HT1080 (cell line): ENCODE results near the gene PTPRK. TPM values are rescaled to one million over a fixed set of nuclear protein-coding genes. Genes with fewer than 3 reads are reported as not detected.
"Not testable (repeated sequence)": the region's sequence is repeated elsewhere in the genome, so short reads cannot be mapped to it uniquely, and the experiment has no call there.

ENCODE experiments used
- DNase-seq: peaks from one replicate; pipeline ENCODE4 v3.0.0-alpha.2; 2015; ENCODE audit warnings: low read depth
- total RNA-seq: library from RNA; depleted of rRNA; stranded (reverse); fragments of >200 nt; shearing (Covaris generic); gene quantifications from 2 replicates; pipeline ENCODE4 v1.2.3, GENCODE V29; 2014

Gene PTPRK
- total RNA-seq, 1 experiment from 2014 or later = 102 TPM

DNA sequence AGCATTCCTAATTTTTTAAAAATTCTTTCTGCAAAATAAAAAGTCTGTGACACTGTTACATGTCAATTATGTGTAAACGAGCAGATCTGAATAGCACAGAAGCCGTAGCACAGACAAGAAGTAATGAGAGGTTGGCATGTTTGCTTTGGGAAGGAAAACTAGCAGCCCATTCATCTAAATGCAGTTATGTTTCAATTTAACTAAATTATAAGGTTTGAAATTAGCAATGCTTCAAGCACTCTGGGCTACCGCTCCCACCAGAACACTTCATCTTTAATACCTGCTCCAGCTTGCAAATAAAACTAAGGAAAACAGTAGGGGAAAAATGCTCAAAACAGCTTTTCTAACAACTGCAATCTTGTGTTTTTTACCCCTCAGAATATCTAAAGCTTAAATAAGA, 73.9 kb downstream of the PTPRK start:
- no peak for DNase-seq

DNA sequence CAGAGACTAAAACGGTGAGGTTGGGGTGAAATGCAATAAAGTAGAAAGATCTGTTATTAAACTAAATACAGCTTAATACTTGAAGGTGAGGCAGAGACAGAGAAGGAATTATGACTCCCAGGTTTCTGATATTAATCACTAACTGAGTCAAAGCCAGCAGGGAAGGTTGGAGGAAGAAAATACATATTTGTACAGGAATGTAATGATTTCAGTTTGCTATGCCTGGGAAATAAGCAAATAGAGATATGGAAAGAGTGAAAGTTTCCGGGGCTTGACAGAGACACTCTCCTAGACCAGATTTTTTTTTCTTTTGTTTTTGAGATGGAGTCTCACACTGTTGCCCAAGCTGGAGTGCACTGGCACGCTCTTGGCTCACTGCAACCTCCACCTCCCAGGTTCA, 76.8 kb downstream of the PTPRK start:
- DNase-seq = no peak

DNA sequence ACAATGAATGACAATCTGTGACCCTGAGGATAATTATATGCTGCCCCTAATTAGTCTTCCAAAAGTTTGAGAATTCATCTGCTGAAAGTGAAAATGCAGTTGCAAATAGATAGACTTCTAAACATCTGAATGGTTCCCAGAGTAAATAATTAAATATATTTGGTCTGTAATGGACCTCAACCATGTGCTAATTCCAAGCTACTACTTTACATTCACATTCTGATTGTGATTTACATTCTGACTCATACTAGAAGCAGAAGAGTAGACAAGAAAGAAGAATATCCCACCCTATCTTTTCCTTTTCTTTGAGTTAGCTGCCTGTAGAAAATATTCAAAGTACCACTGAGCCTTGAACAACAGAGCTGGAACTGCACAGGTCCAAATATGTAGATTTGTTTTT, 80.8 kb downstream of the PTPRK start:
- no peak for DNase-seq

DNA sequence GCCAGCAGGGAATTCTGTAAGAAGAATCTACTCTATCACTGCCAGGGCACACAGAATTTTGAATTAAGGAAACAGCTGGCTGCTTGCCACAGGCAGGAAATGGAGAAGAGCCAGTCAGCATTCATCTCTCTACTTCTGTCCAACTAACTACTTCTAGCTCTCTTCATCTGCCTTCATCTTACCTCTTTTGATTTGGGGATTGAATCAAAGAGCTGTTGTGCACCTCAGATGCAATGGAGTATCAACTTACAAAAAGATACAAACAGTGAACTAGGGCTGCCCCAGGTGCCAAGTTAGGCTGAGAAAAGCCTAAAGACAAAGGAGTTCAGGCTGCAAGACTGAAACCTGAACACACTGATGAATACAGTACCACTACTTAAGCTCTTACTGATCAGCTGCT, 82.0 kb downstream of the PTPRK start:
- peak; percentile 10 for DNase-seq

DNA sequence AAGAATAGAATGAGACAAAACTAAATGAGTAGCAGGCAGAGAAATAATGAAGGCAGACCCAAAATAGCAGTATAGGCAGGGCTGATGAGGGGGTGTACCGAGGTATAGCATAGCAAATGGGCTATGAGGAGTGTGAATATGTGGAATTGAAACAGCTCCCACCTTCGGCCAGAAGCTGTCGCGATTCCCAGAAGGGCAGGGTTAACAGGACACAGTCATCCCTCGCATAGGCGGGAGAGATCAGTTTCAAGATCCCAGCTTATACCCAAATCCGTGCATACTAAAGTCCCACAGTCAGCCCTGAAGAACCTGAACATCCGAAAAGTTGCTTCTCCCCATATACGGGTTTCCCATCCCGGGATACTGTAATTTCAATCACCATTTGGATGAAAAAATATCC, 82.7 kb downstream of the PTPRK start:
- no peak for DNase-seq

DNA sequence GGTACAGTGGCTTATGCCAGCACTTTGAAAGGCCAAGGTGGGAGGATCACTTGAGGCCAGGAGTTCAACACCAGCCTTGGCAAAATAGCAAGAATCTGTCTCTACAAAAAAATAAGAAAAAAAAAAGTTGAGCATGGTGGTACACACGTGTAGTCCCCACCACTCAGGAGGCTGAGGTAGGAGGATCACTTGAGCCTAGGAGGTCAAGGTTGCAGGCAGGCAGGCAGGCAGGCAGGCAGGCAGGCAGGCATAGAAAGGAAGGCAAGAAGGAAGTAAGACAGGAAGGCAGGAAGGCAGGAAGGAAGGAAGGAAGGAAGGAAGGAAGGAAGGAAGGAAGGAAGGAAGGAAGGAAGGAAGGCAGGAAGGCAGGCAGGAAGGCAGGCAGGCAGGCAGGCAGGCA, 85.6 kb downstream of the PTPRK start:
- not testable (repeated sequence) for DNase-seq

DNA sequence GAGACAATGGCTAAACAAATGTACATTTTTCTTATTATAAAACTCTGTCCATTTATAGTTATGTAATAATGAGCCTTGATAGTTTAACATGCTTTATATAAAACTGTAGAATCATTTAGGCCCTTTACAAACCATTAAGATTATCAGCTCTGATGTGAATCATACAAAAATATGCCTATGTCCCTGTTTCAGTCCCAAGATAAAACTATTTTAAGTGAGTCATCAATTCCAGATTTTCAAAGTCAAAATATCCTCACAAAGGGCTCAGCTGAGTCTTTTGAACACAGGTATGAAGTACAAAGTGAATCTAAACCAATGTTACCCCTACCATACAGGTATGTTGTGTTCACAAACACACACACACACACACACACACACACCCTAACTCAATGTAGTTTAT, 88.0 kb downstream of the PTPRK start:
- DNase-seq = peak; percentile 47

DNA sequence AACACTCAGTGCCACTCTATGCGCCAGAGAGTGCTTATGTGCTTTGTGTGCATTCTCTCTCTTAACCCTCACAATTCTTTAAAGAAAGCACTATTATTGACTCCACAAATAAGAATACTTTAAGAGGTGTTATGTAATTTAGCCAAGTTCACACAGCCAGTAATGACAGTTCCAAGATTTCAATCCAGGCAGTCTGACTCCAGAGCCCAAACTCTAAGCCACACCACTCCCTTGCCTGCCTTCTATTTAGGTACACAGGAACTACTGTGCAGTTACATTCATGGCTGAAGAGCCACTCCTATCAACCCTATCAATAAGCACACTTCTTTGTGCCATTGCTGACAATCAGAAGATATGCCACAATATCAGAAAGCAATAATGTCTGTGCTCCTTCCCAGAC, 93.3 kb downstream of the PTPRK start:
- DNase-seq = no peak

DNA sequence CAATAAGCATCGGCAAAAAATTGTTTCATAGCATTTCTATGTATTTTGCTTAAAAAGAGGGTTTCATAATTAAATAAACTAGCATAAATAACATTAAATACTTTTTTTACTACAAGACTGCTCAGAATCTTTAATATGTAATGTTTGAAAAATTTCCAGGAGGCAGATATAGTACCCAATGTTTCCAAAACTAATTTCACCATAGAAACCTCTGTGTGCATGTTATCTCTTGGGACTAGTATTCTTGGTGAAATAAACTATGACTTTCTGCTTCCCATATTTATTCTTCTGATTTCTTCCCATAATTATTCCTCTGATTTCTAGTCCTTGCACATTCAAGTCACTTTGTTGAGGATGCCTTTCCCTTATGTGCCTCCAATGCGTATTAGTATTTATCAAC, 94.5 kb downstream of the PTPRK start:
- no peak for DNase-seq

DNA sequence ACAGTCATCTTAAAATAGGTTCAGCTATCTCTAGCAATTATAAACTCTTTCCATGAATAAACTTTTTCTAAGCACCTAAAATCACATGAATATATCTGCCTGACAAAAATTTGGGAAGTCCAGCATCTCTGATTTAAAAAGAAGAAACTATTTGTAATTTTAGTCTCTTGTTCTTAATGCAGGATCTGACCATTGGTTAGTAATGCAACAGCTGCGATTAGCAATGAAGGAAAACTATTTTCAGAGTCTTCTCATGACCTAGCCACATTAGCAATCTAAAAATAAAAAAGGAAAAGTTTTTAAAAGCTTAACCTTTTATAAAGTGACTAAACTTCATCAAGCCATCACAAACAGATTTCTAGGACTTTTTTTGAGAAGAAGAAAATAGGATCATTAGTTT, 97.5 kb downstream of the PTPRK start:
- no peak for DNase-seq

DNA sequence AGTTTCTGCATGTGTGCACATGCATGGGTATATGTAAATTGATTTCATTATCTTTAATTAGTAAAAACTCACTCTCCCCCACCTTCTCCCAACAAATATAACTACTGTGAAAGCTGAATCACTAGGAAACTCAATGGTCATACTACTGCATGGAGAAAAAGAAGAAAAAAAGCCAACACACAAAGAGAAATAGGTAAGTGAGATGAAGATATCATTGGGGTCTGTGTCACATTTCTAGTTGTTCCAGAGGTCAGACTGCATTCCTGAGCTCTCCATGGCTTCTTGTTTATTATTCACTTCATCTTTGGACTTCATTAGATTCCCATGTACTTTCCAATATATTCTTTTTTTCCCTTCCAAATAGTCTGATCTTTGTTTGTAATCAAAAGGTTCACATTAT, 98.2 kb downstream of the PTPRK start:
- DNase-seq = no peak

DNA sequence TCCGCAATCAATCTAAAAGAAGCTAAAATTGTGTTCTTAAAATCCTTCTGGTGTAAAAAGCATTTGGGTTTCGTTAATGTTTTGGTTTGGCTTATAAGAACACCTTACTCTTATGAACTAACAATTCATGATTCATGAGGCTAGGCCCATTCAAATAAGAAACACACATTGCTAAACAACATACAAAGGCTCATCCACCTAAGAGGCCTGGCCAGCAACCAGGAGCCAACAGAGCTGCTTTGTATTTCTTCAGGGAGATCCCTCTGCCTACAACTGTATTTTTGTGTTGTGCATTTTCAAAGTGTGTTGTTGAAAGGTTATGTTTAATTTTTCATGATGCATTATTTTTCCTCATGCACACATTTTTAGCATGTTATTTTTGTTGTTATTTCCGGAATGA, 98.6 kb downstream of the PTPRK start:
- DNase-seq = no peak

DNA sequence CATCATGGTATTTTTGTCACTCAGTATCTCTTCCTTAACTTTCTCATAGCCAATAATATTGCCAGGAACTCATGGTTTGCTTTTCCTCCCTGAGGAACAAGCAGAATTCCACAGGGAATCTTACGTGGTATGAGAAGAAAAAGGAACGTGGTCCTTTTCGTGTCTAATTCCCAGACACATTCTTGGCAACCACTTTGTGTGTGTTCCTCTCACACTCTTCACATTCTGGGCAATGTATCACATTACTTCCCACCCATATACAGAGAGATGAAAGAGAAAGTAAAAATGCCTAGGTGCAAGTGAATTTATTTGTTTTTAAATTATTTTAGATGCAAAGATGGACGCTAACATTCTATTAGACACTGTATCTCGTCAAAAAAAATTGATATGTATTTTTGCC, 102.7 kb downstream of the PTPRK start:
- DNase-seq = peak; percentile 2

DNA sequence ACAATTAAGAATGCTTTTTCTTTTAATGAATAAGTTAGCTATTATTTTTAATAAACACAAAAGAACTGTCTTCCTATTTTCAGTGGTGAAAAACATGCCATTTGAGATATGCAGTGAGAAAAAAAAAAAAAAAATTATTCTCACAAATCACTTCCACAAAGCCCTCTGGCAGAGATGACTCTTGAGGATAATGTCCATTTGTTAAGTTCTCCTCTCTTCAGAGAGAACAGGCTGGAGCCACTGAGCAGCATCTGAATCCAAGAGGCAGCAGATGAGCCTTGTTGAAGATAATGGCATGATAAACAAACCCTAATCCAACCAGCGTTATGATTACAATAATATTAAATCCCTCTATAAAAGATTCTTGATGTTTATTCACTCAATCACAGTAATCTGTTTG, 105.0 kb downstream of the PTPRK start:
- DNase-seq = no peak

DNA sequence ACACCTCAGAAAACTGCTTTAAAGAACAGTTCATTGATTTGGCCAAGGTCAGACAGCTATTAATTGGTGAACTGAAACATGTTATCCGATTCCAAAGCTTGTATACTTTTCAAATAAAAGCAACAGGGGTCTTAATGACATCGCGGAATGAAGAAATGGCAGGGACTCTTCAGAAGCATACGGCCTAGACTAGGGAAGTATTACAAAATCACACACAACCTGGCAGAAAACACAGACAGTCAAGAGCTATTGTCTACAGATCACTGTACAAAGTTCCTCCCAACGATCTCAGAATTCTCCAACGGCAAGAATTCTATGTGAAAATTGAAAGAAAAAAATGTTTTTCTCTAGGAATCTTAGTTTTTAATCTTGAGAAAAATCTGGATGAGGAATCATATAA, 105.5 kb downstream of the PTPRK start:
- no peak for DNase-seq

DNA sequence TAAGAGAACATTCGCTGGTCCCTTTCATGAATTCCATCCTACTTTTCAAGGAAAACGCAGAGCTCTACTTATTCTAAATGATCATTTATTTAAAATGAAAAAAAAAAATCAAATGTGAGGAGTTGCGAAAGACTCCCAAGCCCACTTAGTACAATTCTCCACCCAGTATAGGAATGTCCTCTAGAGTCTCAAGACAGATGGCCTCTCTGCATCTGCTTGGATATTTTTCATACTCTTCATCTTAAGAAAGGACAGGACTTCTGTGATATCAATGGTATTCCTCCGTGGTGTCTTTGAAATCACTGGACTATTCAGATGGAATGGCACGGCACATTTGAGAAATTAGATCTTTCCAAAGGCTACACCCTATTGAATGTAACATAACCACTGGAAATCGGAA, 107.1 kb downstream of the PTPRK start:
- DNase-seq = no peak

DNA sequence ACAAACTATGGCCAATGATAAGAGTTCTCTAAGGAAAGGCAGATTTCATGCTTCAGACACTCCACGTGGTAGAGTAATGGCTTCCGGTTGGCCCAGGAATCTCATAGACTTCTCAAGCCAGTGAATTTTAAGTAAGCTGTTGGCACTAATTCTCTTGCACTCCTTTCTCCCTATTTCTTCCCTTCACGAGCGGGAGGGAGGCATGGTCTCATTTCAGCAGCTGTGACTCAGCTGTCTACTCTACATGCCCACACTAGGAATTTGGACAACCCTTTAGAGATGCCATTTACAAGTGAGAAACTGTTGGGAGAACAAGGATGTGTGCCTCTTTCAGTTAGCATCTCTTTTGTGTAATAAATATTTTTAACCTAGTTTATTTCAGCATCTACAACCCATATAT, 107.7 kb downstream of the PTPRK start:
- no peak for DNase-seq

DNA sequence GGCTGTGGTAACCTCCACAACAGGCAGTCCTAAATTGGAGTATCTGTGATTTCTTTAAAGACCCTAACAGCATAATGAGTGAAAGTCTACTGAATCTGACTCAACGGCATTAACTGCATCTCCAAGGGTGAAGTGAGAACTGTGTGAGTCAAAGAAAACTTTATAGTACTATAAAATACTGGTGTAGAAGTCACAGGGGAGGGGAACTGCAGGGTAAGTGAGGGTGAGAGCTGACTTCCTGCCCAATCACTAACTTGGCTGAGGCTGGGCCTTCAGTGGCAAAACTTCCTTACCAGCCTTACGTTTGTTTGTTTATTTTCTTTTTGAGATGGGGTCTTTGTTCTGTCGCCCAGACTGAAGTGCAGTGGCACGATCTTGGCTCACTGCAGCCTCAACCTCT, 109.8 kb downstream of the PTPRK start:
- DNase-seq = peak; percentile 27

DNA sequence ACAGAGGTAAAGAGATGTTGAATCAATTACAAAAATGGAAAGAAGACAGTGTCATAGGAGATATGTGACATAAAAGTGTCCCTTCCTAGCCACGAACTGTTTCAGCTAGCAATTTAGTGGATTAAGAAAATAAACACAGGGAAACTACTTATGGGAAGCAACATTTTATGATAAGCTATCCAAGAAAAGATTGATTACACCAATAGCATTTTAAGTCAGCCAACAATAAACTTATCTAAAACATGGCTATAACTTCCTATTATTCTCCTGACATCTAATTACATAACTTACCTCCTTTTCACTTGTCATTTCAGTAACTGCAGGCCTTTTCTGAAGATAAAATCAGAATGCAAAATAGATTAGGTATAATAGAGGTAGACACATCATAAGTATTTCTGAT, 111.4 kb downstream of the PTPRK start:
- no peak for DNase-seq

DNA sequence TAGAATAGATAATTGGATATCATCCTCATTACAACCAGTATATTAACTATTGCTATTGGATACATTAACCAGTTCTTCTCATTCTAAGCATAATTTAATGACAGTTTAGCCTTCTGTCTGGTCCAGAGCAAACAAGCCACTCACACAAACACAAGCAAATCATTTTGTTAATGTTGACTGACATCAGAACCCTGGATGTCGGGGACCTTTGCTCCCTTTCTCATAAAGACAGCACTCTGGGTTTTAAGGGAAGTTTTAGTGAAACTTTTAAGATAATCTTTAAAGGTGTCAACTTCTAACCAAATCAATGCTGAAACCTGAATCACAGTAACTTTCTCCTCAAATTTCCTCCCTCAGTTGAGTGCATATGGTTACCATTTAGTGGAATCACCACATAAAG, 113.9 kb downstream of the PTPRK start:
- DNase-seq = no peak

DNA sequence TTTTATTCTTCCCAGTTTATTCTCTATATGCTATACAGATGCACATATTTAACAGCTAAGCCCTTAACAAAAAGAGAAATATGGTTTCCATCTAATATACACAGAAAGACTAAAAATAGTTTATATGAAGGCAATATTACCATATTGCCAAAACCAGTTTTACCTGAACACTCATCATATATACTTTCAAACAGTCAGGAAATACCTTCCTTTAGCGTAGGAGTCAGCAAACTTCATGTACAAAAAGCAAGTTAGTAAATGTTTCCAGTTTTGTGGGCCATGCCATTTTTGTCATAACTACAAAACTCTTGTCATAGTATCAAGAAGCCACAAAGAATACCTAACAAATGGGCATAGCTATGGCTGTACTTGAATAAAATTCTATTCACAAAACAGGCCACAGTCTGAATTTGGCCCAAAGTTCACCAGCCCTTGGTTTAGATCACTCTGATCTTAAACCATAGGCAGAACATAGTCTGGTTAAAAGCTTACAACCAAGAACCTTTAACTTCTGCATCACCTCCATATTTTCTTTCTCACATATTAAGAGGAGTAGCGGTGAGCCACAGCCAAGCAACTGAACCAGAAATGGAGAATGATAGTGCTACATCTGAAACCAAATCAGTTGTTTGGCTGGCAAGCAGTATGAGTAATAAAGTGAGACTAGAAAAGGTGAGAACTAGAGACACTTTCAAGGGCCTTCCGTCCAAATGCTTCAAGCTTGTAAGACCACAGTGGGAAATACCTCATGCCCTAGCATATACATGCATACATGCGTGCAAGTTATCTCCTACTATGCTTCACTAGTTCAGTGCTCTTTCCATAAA, 116.6 kb downstream of the PTPRK start:
- no peak for DNase-seq

DNA sequence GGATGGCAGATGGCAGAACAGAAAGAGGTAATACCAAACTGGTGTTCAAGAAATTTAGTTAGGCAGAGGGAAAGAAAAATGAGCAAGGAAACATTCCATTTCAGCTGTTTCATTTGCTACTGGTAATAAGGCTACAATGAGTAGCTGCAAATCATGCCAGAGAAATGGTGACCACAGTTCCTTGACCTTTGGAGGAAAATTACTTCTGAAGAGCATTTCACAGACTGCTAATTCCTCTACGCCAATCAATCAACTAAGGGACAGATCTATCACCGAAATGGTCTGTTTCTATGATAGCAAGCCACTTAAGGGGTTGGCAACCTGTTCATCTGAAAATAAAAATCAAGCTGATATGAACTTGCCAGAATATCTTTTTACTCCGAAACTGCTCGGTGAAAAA, 119.5 kb downstream of the PTPRK start:
- no peak for DNase-seq

DNA sequence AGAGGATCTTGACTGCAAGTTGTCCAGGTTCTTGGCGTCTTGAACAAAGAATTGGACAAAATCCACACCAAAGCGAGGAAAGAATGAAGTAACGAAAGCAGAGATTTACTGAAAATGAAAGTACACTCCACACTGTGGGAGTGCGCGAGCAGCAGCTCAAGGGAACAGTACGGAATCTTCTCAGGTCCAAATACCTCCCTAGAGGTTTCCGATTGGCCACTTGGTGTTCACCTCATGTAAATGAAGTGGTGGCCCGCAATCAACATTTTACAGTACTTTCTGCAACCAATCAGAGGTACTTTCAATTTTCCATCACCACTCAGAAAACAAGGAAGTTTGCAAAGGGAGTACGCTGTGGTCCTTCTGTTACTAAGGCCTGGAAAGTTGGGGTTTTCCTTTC, 122.4 kb downstream of the PTPRK start:
- DNase-seq = no peak

DNA sequence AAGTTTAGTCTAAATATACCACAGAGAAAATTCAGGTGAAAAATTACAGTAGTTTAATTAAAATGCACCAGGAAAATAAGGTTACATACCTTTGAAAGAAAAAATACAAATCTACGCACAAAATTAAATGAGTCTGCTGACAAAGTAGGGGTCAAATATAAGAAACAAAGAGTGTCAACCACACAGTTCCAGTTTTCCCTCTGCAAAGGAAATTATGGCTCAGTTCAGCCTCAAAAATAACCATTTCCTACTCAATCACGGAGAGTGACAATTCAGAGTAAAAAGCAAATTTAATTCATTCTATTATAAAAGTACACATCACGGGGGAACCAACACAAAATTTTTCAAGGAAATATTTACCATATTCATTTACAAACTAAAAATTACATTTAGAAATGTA, 124.8 kb downstream of the PTPRK start:
- DNase-seq = no peak
